GM18520 (cell line): Measurements from ENCODE around the gene ATG4A.

Experiments
- ATAC-seq: cut with Tn5 transposase; IDR thresholded peaks from one replicate; pipeline ENCODE4 v1.9.1; 2021; ENCODE audit not compliant: unreplicated experiment

The ATG4A gene

GRCh38 chrX:108122748-108123147 lies 31.2 kb downstream of the ATG4A start:
- ATAC-seq: no peak

GRCh38 chrX:108123591-108124366 lies 32.2 kb downstream of the ATG4A start:
- ATAC-seq: no peak

GRCh38 chrX:108126661-108127060 lies 35.1 kb downstream of the ATG4A start:
- ATAC-seq: no peak

GRCh38 chrX:108127152-108127551 lies 35.6 kb downstream of the ATG4A start:
- ATAC-seq: no peak

GRCh38 chrX:108130889-108131288 lies 39.3 kb downstream of the ATG4A start:
- no peak for ATAC-seq

GRCh38 chrX:108131471-108131870 lies 39.9 kb downstream of the ATG4A start:
- ATAC-seq: no peak

- ATAC-seq: no peak
Measured at GRCh38 chrX:108132034-108132433, 40.5 kb downstream of the ATG4A start.

- ATAC-seq: no peak
Measured at GRCh38 chrX:108132876-108133275, 41.3 kb downstream of the ATG4A start.

- ATAC-seq: no peak
Measured at GRCh38 chrX:108134724-108135123, 43.1 kb downstream of the ATG4A start.

GRCh38 chrX:108138814-108139702 lies 47.5 kb downstream of the ATG4A start:
- ATAC-seq: no peak

GRCh38 chrX:108148524-108148923 lies 56.9 kb downstream of the ATG4A start:
- peak; percentile 52 for ATAC-seq

GRCh38 chrX:108156082-108156481 lies 64.5 kb downstream of the ATG4A start:
- no peak for ATAC-seq

GRCh38 chrX:108156934-108157466 lies 65.4 kb downstream of the ATG4A start:
- no peak for ATAC-seq

- ATAC-seq: no peak
Measured at GRCh38 chrX:108157628-108158027, 66.0 kb downstream of the ATG4A start.

- ATAC-seq: no peak
Measured at GRCh38 chrX:108159028-108159670, 67.6 kb downstream of the ATG4A start.

GRCh38 chrX:108160309-108160708 lies 68.7 kb downstream of the ATG4A start:
- no peak for ATAC-seq

GRCh38 chrX:108162265-108162664 lies 70.7 kb downstream of the ATG4A start:
- no peak for ATAC-seq

- ATAC-seq: no peak
Measured at GRCh38 chrX:108163333-108164082, 71.9 kb downstream of the ATG4A start.

GRCh38 chrX:108165383-108166111 lies 74.0 kb downstream of the ATG4A start:
- no peak for ATAC-seq
